HEK293 (cell line): ENCODE measurements around the gene BPI.
A peak's percentile ranks its signal among the peaks of the same experiment; 100 is the strongest.

Experiments used
- CTCF ChIA-PET: fragments of 350-600 bp; formaldehyde crosslinking; extraction: SDS; loops from one replicate; lab custom pipeline; 2021; ENCODE audit warnings: antibody characterized with exemption; lab: Yijun Ruan, JAX
- POLR2A ChIA-PET: fragments of 300-600 bp; formaldehyde crosslinking; extraction: SDS; loops from one replicate; lab custom pipeline; 2020; ENCODE audit warnings: antibody characterized with exemption, inconsistent platforms; lab: Yijun Ruan, JAX
- H3K27ac ChIP-seq: fragments of 200-500 bp; sonication (Bioruptor generic); 2 replicates; pipeline ENCODE4 v1.5.1; 2014; ENCODE audit warnings: low read depth, low read length, control low read depth, inconsistent platforms; ENCODE audit errors: extremely low read depth
- H3K36me3 ChIP-seq, 2 experiments: fragments of 200-500 bp in 1 of 2; sonication (Bioruptor generic) in 1 of 2; 1 replicate in 1 of 2; 2 replicates in 1 of 2; pipeline ENCODE4 v1.5.1; 2014 to 2017; ENCODE audit warnings: inconsistent platforms in 2 of 2, low read length in 2 of 2; ENCODE audit not compliant: control insufficient read depth in 2 of 2, insufficient read depth in 1 of 2
- H3K4me1 ChIP-seq: fragments of 200-500 bp; sonication (Bioruptor generic); 2 replicates; pipeline ENCODE4 v1.5.1; 2014; ENCODE audit warnings: mild to moderate bottlenecking, low read length, inconsistent platforms; ENCODE audit not compliant: control insufficient read depth, insufficient read depth
- H3K4me3 ChIP-seq: 2 replicates; pipeline ENCODE4 v1.5.1; 2011; ENCODE audit warnings: low read depth, mild to moderate bottlenecking, control low read depth, low read length, moderate library complexity
- H3K9me3 ChIP-seq: fragments of 200-500 bp; sonication (Bioruptor generic); 2 replicates; pipeline ENCODE4 v1.5.1; 2014; ENCODE audit warnings: low read depth, low read length, inconsistent platforms; ENCODE audit not compliant: control insufficient read depth, insufficient read depth
- PATZ1 ChIP-seq: fragments of 450-650 bp; formaldehyde crosslinking; IDR thresholded peaks from 2 replicates; pipeline ENCODE4 v1.5.1; 2016; ENCODE audit warnings: missing biosample characterization, missing genetic modification characterization
- SALL2 ChIP-seq: fragments of 450-650 bp; formaldehyde crosslinking; IDR thresholded peaks from 2 replicates; pipeline ENCODE4 v1.5.0; 2017; ENCODE audit warnings: missing biosample characterization, mild to moderate bottlenecking, missing genetic modification characterization, borderline replicate concordance
- SCRT1 ChIP-seq: fragments of 450-650 bp; formaldehyde crosslinking; IDR thresholded peaks from 2 replicates; pipeline ENCODE4 v1.5.1; 2016; ENCODE audit warnings: missing biosample characterization, missing genetic modification characterization, borderline replicate concordance
- ZBTB6 ChIP-seq: fragments of 450-650 bp; formaldehyde crosslinking; IDR thresholded peaks from 2 replicates; pipeline ENCODE4 v1.5.1; 2017; ENCODE audit warnings: missing biosample characterization, missing genetic modification characterization
- ZFHX2 ChIP-seq: fragments of 450-650 bp; formaldehyde crosslinking; conservative IDR thresholded peaks from 2 replicates; pipeline ENCODE4 v1.5.1; 2016; ENCODE audit warnings: missing biosample characterization, missing genetic modification characterization
- ZNF133 ChIP-seq: fragments of 450-650 bp; formaldehyde crosslinking; IDR thresholded peaks from 2 replicates; pipeline ENCODE4 v1.5.1; 2016; ENCODE audit warnings: missing biosample characterization, missing genetic modification characterization
- ZNF155 ChIP-seq: fragments of 450-650 bp; formaldehyde crosslinking; IDR thresholded peaks from 2 replicates; pipeline ENCODE4 v1.5.1; 2016; ENCODE audit warnings: missing biosample characterization, missing genetic modification characterization
- ZNF26 ChIP-seq: fragments of 450-650 bp; formaldehyde crosslinking; IDR thresholded peaks from 2 replicates; pipeline ENCODE4 v1.5.1; 2016; ENCODE audit warnings: missing biosample characterization, missing genetic modification characterization
- ZNF280D ChIP-seq: fragments of 450-650 bp; formaldehyde crosslinking; IDR thresholded peaks from 2 replicates; pipeline ENCODE4 v1.5.1; 2016; ENCODE audit warnings: missing biosample characterization, missing genetic modification characterization
- ZNF341 ChIP-seq: fragments of 450-650 bp; formaldehyde crosslinking; IDR thresholded peaks from 2 replicates; pipeline ENCODE4; 2016; ENCODE audit warnings: low read depth, missing biosample characterization, missing genetic modification characterization
- ZNF404 ChIP-seq: fragments of 450-650 bp; formaldehyde crosslinking; IDR thresholded peaks from 2 replicates; pipeline ENCODE4 v1.5.1; 2017; ENCODE audit warnings: missing biosample characterization, missing genetic modification characterization
- ZNF426 ChIP-seq: fragments of 450-650 bp; formaldehyde crosslinking; IDR thresholded peaks from 2 replicates; pipeline ENCODE4 v1.5.1; 2017; ENCODE audit warnings: missing biosample characterization, missing genetic modification characterization, mild to moderate bottlenecking, inconsistent platforms, moderate library complexity
- ZNF561 ChIP-seq: fragments of 450-650 bp; IDR thresholded peaks from 2 replicates; pipeline ENCODE4 v1.5.1; 2018; ENCODE audit warnings: missing biosample characterization, missing genetic modification characterization, borderline replicate concordance
- ZNF585B ChIP-seq: fragments of 450-650 bp; formaldehyde crosslinking; IDR thresholded peaks from 2 replicates; pipeline ENCODE4 v1.5.1; 2016; ENCODE audit warnings: missing biosample characterization, missing genetic modification characterization
- ZNF623 ChIP-seq: fragments of 450-650 bp; formaldehyde crosslinking; IDR thresholded peaks from 2 replicates; pipeline ENCODE4 v1.5.1; 2016; ENCODE audit warnings: missing biosample characterization, missing genetic modification characterization
- ZNF624 ChIP-seq: fragments of 450-650 bp; formaldehyde crosslinking; IDR thresholded peaks from 2 replicates; pipeline ENCODE4 v1.5.1; 2017; ENCODE audit warnings: missing biosample characterization, missing genetic modification characterization
- ZNF664 ChIP-seq: fragments of 450-650 bp; formaldehyde crosslinking; IDR thresholded peaks from 2 replicates; pipeline ENCODE4 v1.5.1; 2016; ENCODE audit warnings: missing biosample characterization, missing genetic modification characterization

The BPI gene

GRCh38 chr20:38331245-38331644 lies 27.3 kb downstream of the BPI start:
- CTCF ChIA-PET: interaction anchor here (0.7 to 1.2 kb wide), 3 partner anchors 77 to 137 kb away, joined by 3 to 6 read pairs (median 3); no protein-coding TSS in a partner anchor
- peak; percentile 70 for TF ChIP-seq ZNF664 (tag by site-specific recombination)
- TF ChIP-seq ZNF426 (tag by site-specific recombination): no peak
- no peak overlapping the region for H3K27ac ChIP-seq
- H3K4me3 ChIP-seq: no peak overlapping the region
- no peaks in the 10 kb centered on the region for H3K9me3 ChIP-seq
- POLR2A ChIA-PET: no interaction called here
- H3K36me3 ChIP-seq: no peaks in the 10 kb centered on the region
- H3K4me1 ChIP-seq: no peaks in the 10 kb centered on the region

- Histone ChIP-seq H3K36me3 (no peaks in the 10 kb centered on the region), H3K27ac (no peak overlapping the region), H3K4me1 (no peaks in the 10 kb centered on the region), H3K4me3 (no peak overlapping the region), H3K9me3 (no peaks in the 10 kb centered on the region)
- ChIA-PET POLR2A (no interaction called here), CTCF (interaction anchor here (0.6 to 1.2 kb wide), 4 partner anchors 76 to 163 kb away, joined by 3 to 6 read pairs (median 3); no protein-coding TSS in a partner anchor)
- TF ChIP-seq ZNF623 (tag by site-specific recombination) (peak; percentile 56), ZNF624 (tag by site-specific recombination) (no peak), PATZ1 (no peak), ZNF155 (no peak)
Observed at GRCh38 chr20:38331814-38332213, 27.9 kb downstream of the BPI start.

- no peaks in the 10 kb centered on the region for H3K36me3 ChIP-seq
- no peak overlapping the region for H3K4me3 ChIP-seq
- H3K4me1 ChIP-seq: no peaks in the 10 kb centered on the region
- H3K27ac ChIP-seq: no peak overlapping the region
- CTCF ChIA-PET: interaction anchor here (1.9 kb wide), 1 partner anchor 75 kb away, joined by 5 read pairs; no protein-coding TSS in a partner anchor
- POLR2A ChIA-PET: no interaction called here
- H3K9me3 ChIP-seq: no peaks in the 10 kb centered on the region
- TF ChIP-seq ZNF404 (no peak), SCRT1 (tag by site-specific recombination) (no peak), ZFHX2 (tag by site-specific recombination) (no peak), ZNF280D (tag by site-specific recombination) (no peak), PATZ1 (no peak), ZNF585B (tag by site-specific recombination) (no peak), ZNF133 (tag by site-specific recombination) (no peak), ZNF426 (tag by site-specific recombination) (no peak), ZNF561 (tag by site-specific recombination) (no peak), ZNF26 (tag by site-specific recombination) (no peak), ZNF341 (no peak), ZBTB6 (tag by site-specific recombination) (no peak), SALL2 (tag by site-specific recombination) (no peak)
Observed at GRCh38 chr20:38334016-38334415, 30.1 kb downstream of the BPI start.
